HL-60 (cell line): Measurements from ENCODE around the gene TBCC.
A peak's percentile ranks its signal among the peaks of the same experiment; 100 is the strongest.

Source experiments
- DNase-seq, 2 experiments: peaks; one replicate each; pipeline ENCODE4 v3.0.0-alpha.2; 2010 to 2020; ENCODE audit warnings: low read depth in 1 of 2, low spot score in 1 of 2
- H3K27ac ChIP-seq: fragments of 250-450 bp; sonication (Bioruptor Pico); replicated peaks from 2 replicates; pipeline ENCODE4 v1.5.1; 2020; ENCODE audit warnings: mild to moderate bottlenecking, moderate library complexity
- H3K27me3 ChIP-seq: fragments of 250-450 bp; sonication (Bioruptor Pico); 2 replicates; pipeline ENCODE4 v1.5.1; 2021; ENCODE audit warnings: mild to moderate bottlenecking, moderate library complexity; ENCODE audit not compliant: insufficient read depth, poor library complexity, severe bottlenecking
- H3K4me3 ChIP-seq: replicated peaks from 2 replicates; pipeline ENCODE4 v1.5.1; 2011; ENCODE audit warnings: mild to moderate bottlenecking, control low read depth, low read length; ENCODE audit not compliant: insufficient read depth
- GABPA ChIP-seq: IDR thresholded peaks from 2 replicates; pipeline ENCODE4 v1.6.1; 2012; ENCODE audit warnings: low read depth
- POLR2AphosphoS5 ChIP-seq: IDR thresholded peaks from 2 replicates; pipeline ENCODE4 v1.6.1; 2012; ENCODE audit warnings: low read depth
- REST ChIP-seq: IDR thresholded peaks from 2 replicates; pipeline ENCODE4 v1.6.1; 2012; ENCODE audit warnings: low read depth; ENCODE audit not compliant: insufficient replicate concordance
- SPI1 ChIP-seq: IDR thresholded peaks from 2 replicates; pipeline ENCODE4 v1.6.1; 2012; ENCODE audit warnings: low read depth, mild to moderate bottlenecking, borderline replicate concordance
- TF ChIP-seq, protein P1 (sequence below): IDR thresholded peaks from one replicate; pipeline ENCODE4 v1.5.1; 2011; ENCODE audit warnings: low read length, control low read depth, inconsistent platforms; ENCODE audit not compliant: insufficient read depth

The TBCC gene

DNA sequence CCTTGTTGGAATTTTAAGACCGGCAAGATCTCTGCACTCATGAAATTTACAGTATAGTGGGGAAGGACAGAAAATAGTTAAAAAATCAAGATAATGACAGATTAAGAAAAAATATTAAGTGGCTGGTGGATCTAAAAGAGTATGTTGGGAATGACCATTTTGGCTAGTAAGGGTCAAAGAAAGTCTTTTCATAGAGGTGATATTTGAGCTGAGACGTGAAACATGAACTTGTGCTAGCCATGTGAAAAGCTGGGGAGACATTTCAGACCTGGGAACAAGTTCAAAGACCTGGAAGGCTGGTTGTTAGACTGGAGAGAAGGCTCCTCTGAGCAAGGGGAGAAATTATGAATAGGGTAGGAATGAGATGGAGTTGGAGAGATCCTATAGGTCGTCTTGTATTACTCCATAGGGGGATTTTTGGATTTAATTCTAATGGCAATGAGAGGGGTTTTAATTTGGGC is 40.7 kb upstream of the TBCC start:
- Histone ChIP-seq H3K27ac (peak overlapping the region; percentile 22; the same call in 1 of the 2 replicates), H3K27me3 (no peaks in the 10 kb centered on the region), H3K4me3 (no peak overlapping the region)
- no peak for DNase-seq
- TF ChIP-seq POLR2AphosphoS5: no peak
- TF ChIP-seq REST: no peak
- no peak for TF ChIP-seq SPI1
- TF ChIP-seq, protein P1, sequence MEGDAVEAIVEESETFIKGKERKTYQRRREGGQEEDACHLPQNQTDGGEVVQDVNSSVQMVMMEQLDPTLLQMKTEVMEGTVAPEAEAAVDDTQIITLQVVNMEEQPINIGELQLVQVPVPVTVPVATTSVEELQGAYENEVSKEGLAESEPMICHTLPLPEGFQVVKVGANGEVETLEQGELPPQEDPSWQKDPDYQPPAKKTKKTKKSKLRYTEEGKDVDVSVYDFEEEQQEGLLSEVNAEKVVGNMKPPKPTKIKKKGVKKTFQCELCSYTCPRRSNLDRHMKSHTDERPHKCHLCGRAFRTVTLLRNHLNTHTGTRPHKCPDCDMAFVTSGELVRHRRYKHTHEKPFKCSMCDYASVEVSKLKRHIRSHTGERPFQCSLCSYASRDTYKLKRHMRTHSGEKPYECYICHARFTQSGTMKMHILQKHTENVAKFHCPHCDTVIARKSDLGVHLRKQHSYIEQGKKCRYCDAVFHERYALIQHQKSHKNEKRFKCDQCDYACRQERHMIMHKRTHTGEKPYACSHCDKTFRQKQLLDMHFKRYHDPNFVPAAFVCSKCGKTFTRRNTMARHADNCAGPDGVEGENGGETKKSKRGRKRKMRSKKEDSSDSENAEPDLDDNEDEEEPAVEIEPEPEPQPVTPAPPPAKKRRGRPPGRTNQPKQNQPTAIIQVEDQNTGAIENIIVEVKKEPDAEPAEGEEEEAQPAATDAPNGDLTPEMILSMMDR: no peak
- no peak for TF ChIP-seq GABPA

DNA sequence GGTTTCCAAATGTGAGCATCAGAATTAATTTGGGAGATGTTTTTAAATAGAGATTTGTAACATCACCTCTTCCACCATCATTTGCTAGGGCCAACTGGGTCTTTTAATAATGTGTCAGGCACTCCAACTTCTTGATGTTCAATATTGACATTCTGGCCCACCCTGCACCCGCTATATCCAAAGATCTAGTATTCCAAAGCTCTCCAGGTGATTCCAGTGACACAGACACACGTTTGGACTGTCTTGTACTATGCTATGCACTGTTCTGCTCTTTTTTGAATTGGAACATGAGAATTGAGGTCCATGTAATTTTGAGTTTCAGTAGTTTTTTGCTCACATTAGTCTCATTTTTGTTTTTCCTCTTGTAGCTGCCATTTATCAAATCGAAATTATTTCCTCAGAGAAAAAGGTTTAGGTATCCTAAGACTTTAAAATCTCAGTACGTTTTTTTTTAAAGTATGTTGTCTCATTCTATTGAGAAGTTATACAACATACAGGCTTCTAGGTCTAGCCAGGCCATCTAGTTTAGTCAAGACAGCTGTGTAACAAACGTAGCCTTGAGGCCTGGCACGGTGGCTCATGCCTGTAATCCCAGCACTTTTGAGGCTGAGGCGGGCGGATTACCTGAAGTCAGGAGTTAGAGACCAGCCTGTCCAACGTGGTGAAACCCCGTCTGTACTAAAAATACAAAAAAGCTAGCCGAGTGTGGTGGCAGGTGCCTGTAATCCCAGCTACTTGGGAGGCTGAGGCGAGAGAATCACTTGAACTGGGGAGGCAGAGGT is 39.0 kb upstream of the TBCC start:
- H3K27ac ChIP-seq: peak overlapping the region; percentile 99
- H3K4me3 ChIP-seq: 0 out of 2 replicates have a peak overlapping the region, but pooled peaks have one; percentile 6
- no peak for DNase-seq
- TF ChIP-seq SPI1: no peak
- no peak for TF ChIP-seq REST
- no peak for TF ChIP-seq GABPA
- TF ChIP-seq, protein P1: no peak
- no peaks in the 10 kb centered on the region for H3K27me3 ChIP-seq

DNA sequence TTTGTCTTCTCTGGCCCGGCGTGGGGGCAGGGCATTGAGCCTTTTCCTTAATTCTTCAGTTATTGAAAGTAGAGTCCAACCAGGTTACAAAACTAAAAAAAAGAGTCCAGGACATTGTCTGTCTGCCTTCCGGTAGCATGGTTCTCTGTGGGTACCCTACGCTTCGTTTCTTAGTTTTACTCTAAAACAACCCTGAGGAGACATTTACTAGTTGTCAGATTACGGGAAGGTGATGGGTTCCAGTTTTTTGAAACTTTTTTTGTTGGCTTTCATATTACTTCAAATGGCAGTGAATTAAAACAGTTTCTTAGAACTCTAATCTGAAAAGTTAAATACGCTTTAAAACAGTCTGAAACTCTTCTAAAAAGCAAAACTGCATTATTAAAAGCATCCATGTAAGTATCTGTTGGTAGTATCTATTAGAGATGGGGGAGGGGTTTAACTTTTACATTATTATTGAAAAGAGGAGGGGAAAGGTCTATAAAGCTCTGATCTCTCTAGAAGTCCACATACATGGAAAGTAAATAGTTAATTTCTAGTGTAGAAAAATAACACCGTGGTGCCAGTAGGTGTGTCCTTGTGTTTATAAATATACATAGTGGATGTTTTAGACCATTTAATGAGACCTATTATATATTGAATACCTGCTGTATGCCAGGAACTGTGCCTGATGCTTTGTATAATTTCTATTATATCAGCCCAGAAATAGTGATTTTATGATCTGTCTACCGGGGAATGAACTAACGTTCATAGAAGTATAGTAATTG is 38.2 kb upstream of the TBCC start:
- TF ChIP-seq POLR2AphosphoS5 (no peak), REST (no peak), SPI1 (no peak), GABPA (no peak)
- TF ChIP-seq, protein P1: no peak
- peak overlapping the region; percentile 99 for H3K27ac ChIP-seq
- H3K4me3 ChIP-seq: peak overlapping the region; percentile 50
- no peak for DNase-seq
- no peaks in the 10 kb centered on the region for H3K27me3 ChIP-seq
